ENCODE data around the gene UBE2QL1.
A peak's percentile ranks its signal among the peaks of the same experiment; 100 is the strongest.

Gene UBE2QL1

GRCh38 chr5:6539060-6539459, 90.4 kb downstream of the UBE2QL1 start:
- Histone ChIP-seq H3K9me3 (ENCODE audit: control insufficient read depth, insufficient read depth, low read depth, low read length) (no peaks in the 10 kb centered on the region), H3K4me1 (ENCODE audit: control insufficient read depth, insufficient read depth, low read length) (no peaks in the 10 kb centered on the region), H3K36me3 (ENCODE audit: control insufficient read depth in 2 of 2, insufficient read depth in 1 of 2, low read length in 2 of 2) (no peaks in the 10 kb centered on the region), H3K27ac (ENCODE audit: extremely low read depth, low read depth, low read length) (no peak overlapping the region), H3K4me3 (ENCODE audit: low read depth, low read length) (no peak overlapping the region)
- POLR2A ChIA-PET, result no interaction called here
- CTCF ChIA-PET, result no interaction called here
- TF ChIP-seq ZNF544 (tag by site-specific recombination; IDR thresholded peaks at IDR 0.05) (no peak), GFI1B (tag by site-specific recombination; IDR thresholded peaks at IDR 0.05) (no peak), ZNF837 (tag by site-specific recombination; IDR thresholded peaks at IDR 0.05) (no peak), ZNF404 (tag by site-specific recombination; IDR thresholded peaks at IDR 0.05) (no peak), ZNF302 (tag by site-specific recombination; IDR thresholded peaks at IDR 0.05; ENCODE audit: low read depth) (no peak), EGR2 (tag by site-specific recombination; IDR thresholded peaks at IDR 0.05; ENCODE audit: low read depth) (no peak), ZNF791 (tag by site-specific recombination; IDR thresholded peaks at IDR 0.05) (no peak), ZNF426 (tag by site-specific recombination; IDR thresholded peaks at IDR 0.05) (no peak), PRDM4 (tag by site-specific recombination; IDR thresholded peaks at IDR 0.05) (no peak), ZNF202 (tag by site-specific recombination; IDR thresholded peaks at IDR 0.05; ENCODE audit: borderline replicate concordance) (no peak), KLF7 (tag by site-specific recombination; IDR thresholded peaks at IDR 0.05; ENCODE audit: borderline replicate concordance) (0 out of 2 replicates have a peak, but pooled peaks have one; percentile 23), ZNF184 (tag by site-specific recombination; IDR thresholded peaks at IDR 0.05) (no peak), ZBTB17 (tag by site-specific recombination; IDR thresholded peaks at IDR 0.05) (peak; percentile 65; the same call in 1 of the 2 replicates), ZFP41 (tag by site-specific recombination; IDR thresholded peaks at IDR 0.05; ENCODE audit: borderline replicate concordance) (no peak), ZNF366 (tag by site-specific recombination; conservative IDR thresholded peaks at IDR 0.05) (peak; percentile 98), ZSCAN23 (tag by site-specific recombination; IDR thresholded peaks at IDR 0.05) (no peak)
- TF ChIP-seq, protein P1, sequence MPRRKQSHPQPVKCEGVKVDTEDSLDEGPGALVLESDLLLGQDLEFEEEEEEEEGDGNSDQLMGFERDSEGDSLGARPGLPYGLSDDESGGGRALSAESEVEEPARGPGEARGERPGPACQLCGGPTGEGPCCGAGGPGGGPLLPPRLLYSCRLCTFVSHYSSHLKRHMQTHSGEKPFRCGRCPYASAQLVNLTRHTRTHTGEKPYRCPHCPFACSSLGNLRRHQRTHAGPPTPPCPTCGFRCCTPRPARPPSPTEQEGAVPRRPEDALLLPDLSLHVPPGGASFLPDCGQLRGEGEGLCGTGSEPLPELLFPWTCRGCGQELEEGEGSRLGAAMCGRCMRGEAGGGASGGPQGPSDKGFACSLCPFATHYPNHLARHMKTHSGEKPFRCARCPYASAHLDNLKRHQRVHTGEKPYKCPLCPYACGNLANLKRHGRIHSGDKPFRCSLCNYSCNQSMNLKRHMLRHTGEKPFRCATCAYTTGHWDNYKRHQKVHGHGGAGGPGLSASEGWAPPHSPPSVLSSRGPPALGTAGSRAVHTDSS (tag by site-specific recombination; IDR thresholded peaks at IDR 0.05), result no peak
- TF ChIP-seq, protein P2, sequence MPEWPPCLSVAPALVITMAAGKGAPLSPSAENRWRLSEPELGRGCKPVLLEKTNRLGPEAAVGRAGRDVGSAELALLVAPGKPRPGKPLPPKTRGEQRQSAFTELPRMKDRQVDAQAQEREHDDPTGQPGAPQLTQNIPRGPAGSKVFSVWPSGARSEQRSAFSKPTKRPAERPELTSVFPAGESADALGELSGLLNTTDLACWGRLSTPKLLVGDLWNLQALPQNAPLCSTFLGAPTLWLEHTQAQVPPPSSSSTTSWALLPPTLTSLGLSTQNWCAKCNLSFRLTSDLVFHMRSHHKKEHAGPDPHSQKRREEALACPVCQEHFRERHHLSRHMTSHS (tag by site-specific recombination; IDR thresholded peaks at IDR 0.05), result no peak

DNA sequence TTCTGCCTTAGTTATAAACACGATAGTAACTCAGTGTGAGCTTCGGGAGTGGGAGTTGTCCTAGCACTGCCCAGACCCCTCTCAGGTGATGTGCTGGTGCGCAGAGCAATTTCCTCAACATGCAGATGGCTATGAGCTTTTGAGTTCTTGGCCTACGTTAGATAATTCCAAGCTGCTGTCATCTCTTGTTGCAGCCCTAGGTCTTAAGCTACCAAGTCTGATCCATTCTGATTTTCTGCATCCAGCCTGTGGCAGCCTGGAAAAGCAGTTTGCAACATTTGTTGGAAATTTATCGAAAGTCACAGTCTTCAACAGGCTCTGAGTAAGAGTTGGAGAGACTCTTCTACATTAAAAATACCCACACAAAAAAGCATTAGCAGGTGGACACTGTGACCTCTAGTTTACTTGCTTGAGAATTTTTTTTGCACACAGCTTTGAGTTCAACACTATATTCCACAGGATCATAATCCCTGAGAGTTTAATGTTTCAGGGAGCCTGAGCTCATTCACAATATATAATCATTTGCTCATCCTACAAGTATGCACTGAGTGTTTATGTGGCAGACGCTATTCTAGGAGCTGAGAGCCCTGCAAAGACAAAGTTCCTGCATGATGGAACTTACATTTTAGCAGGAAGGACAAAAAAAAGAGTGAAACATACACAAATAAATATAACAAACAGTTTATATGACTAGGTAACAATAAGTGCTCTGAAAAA, 91.6 kb downstream of the UBE2QL1 start:
- no peaks in the 10 kb centered on the region for H3K4me1 ChIP-seq (ENCODE audit: control insufficient read depth, insufficient read depth, low read length)
- no peaks in the 10 kb centered on the region for H3K9me3 ChIP-seq (ENCODE audit: control insufficient read depth, insufficient read depth, low read depth, low read length)
- H3K36me3 ChIP-seq (ENCODE audit: control insufficient read depth in 2 of 2, insufficient read depth in 1 of 2, low read length in 2 of 2), result no peaks in the 10 kb centered on the region
- ChIA-PET CTCF (interaction anchor here (0.5 to 0.9 kb wide), 3 partner anchors 10 to 1043 kb away, joined by 3 to 4 read pairs (median 4); no protein-coding TSS in a partner anchor), POLR2A (no interaction called here)
- no peak overlapping the region for H3K4me3 ChIP-seq (ENCODE audit: low read depth, low read length)
- no peak overlapping the region for H3K27ac ChIP-seq (ENCODE audit: extremely low read depth, low read depth, low read length)
- TF ChIP-seq ZSCAN30 (tag by site-specific recombination; IDR thresholded peaks at IDR 0.05), result no peak
- TF ChIP-seq REPIN1 (tag by site-specific recombination; IDR thresholded peaks at IDR 0.05; ENCODE audit: low read depth), result no peak
- TF ChIP-seq HOXA7 (CRISPR knock-in tag; IDR thresholded peaks at IDR 0.05; ENCODE audit: borderline replicate concordance), result no peak
- TF ChIP-seq ZSCAN5A (tag by site-specific recombination; IDR thresholded peaks at IDR 0.05), result no peak
- TF ChIP-seq ZXDB (tag by site-specific recombination; IDR thresholded peaks at IDR 0.05), result no peak
- no peak for TF ChIP-seq ZNF157 (tag by site-specific recombination; IDR thresholded peaks at IDR 0.05)
- TF ChIP-seq, protein P3, sequence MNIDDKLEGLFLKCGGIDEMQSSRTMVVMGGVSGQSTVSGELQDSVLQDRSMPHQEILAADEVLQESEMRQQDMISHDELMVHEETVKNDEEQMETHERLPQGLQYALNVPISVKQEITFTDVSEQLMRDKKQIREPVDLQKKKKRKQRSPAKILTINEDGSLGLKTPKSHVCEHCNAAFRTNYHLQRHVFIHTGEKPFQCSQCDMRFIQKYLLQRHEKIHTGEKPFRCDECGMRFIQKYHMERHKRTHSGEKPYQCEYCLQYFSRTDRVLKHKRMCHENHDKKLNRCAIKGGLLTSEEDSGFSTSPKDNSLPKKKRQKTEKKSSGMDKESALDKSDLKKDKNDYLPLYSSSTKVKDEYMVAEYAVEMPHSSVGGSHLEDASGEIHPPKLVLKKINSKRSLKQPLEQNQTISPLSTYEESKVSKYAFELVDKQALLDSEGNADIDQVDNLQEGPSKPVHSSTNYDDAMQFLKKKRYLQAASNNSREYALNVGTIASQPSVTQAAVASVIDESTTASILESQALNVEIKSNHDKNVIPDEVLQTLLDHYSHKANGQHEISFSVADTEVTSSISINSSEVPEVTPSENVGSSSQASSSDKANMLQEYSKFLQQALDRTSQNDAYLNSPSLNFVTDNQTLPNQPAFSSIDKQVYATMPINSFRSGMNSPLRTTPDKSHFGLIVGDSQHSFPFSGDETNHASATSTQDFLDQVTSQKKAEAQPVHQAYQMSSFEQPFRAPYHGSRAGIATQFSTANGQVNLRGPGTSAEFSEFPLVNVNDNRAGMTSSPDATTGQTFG (tag by site-specific recombination; IDR thresholded peaks at IDR 0.05; ENCODE audit: borderline replicate concordance), result no peak

All from HEK293 (cell line).